Spleen (tissue), 7 donors: Measurements from ENCODE around the gene RAC2.

ENCODE experiments used
- CTCF ChIP-seq, 11 experiments: fragments of 200-600 bp in 7 of 11; fragments of 450-650 bp in 4 of 11; sonication (generic) in 4 of 11; IDR thresholded peaks in 8 of 11; conservative IDR thresholded peaks in 3 of 11; 1 replicate in 7 of 11; 2 replicates in 4 of 11; pipeline versions ENCODE4 v1.4.0 to v1.8.0; 2016 to 2021; ENCODE audit warnings: antibody characterized with exemption in 11 of 11, inconsistent platforms in 4 of 11, mild to moderate bottlenecking in 1 of 11
- POLR2A ChIP-seq, 3 donors: fragments of 450-650 bp; IDR thresholded peaks; one replicate each; pipeline ENCODE4 v1.5.1; 2017; ENCODE audit warnings: antibody characterized with exemption in 3 of 3, mild to moderate bottlenecking in 1 of 3
- donor health status: DM: no; HTN: no; CAD: no; lungs with moderate emphysema.
- donor health status: DM: no; HTN: no; CAD: no.
- donor health status: DM: no; HTN: no; CAD: no.

- TF ChIP-seq CTCF (IDR thresholded peaks at IDR 0.05 in 8 of 11, conservative IDR thresholded peaks at IDR 0.05 in 3 of 11) (no peak), POLR2A (IDR thresholded peaks at IDR 0.05) (no peak)
Observed at GRCh38 chr22:37277384-37277783, 33.3 kb upstream of the RAC2 start.
